ENCODE data around the gene TANK. TPM values are rescaled to one million over a fixed set of nuclear protein-coding genes. Genes with fewer than 3 reads are reported as not detected.

Gene TANK
- total and polyA plus RNA-seq, 2 experiments from 2014 or later: 27.7 to 35.4 TPM

DNA sequence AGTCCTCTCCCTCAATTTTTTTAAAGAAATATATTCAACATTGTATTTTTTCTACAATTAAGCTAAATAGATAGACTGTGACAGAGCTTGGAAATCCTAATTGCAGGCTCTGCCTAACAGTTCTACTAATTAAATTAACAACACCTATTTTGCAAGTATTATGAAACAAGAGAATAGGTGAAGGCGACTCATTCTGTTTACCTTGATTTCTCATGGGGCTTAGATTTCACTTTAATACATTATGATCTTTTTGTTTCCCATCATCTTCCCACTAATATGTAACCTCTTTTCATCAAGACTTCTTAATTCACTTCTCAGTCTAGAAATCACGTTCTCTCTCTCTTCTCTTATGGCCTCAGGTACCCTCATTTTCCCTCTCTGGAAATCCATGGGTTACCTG, 42.7 kb upstream of the TANK start:
- H2AFZ ChIP-seq: no peak overlapping the region
- Mint-ChIP-seq H3K4me3 (no peak overlapping the region), H3K4me1 (peaks cover 24% of the 10 kb centered on the region), H3K27ac (no peak overlapping the region), H3K36me3 (ENCODE audit: low read depth) (no peaks in the 10 kb centered on the region), H3K9me3 (no peaks in the 10 kb centered on the region), H3K27me3 (ENCODE audit: insufficient read depth, low read depth, poor library complexity) (peaks cover 3% of the 10 kb centered on the region)
- no peaks in the 10 kb centered on the region for H3K79me2 ChIP-seq (replicated peaks; ENCODE audit: insufficient read depth)
- no peaks in the 10 kb centered on the region for H3F3A ChIP-seq (replicated peaks; ENCODE audit: low read depth)
- H3K36me3 ChIP-seq (ENCODE audit: insufficient read depth): no peaks in the 10 kb centered on the region
- DNase-seq (ENCODE audit: low spot score) (no peak), ATAC-seq (no peak)
- H3K4me3 ChIP-seq: no peak overlapping the region
- H3K9me2 ChIP-seq (ENCODE audit: insufficient read depth): 0 out of 2 replicates have a peak, but pooled peaks cover 4% of the 10 kb centered on the region
- peaks cover 17% of the 10 kb centered on the region for H3K4me1 ChIP-seq (ENCODE audit: insufficient read depth)
- H4K20me1 ChIP-seq (replicated peaks; ENCODE audit: insufficient read depth): no peaks in the 10 kb centered on the region
- H3K27me3 ChIP-seq (ENCODE audit: insufficient read depth): no peaks in the 10 kb centered on the region
- H3K4me2 ChIP-seq: no peak overlapping the region
- TF ChIP-seq, protein P1, sequence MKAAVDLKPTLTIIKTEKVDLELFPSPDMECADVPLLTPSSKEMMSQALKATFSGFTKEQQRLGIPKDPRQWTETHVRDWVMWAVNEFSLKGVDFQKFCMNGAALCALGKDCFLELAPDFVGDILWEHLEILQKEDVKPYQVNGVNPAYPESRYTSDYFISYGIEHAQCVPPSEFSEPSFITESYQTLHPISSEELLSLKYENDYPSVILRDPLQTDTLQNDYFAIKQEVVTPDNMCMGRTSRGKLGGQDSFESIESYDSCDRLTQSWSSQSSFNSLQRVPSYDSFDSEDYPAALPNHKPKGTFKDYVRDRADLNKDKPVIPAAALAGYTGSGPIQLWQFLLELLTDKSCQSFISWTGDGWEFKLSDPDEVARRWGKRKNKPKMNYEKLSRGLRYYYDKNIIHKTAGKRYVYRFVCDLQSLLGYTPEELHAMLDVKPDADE (IDR thresholded peaks at IDR 0.05): no peak
- no peak for TF ChIP-seq STAT1 (IDR thresholded peaks at IDR 0.05; ENCODE audit: unreplicated experiment)
- no peak for TF ChIP-seq ZNF114 (CRISPR knock-in tag; IDR thresholded peaks at IDR 0.05)
- TF ChIP-seq JUNB (IDR thresholded peaks at IDR 0.05; ENCODE audit: unreplicated experiment): no peak
- TF ChIP-seq CREB1 (CRISPR knock-in tag; IDR thresholded peaks at IDR 0.05; ENCODE audit: low read depth): no peak
- TF ChIP-seq NANOG (IDR thresholded peaks at IDR 0.05; ENCODE audit: borderline replicate concordance): no peak
- no peak for TF ChIP-seq EZH2phosphoT487 (IDR thresholded peaks at IDR 0.05; ENCODE audit: unreplicated experiment)
- no peak for TF ChIP-seq POLR2AphosphoS5 (IDR thresholded peaks at IDR 0.05; ENCODE audit: low read depth)
- TF ChIP-seq, protein P2, sequence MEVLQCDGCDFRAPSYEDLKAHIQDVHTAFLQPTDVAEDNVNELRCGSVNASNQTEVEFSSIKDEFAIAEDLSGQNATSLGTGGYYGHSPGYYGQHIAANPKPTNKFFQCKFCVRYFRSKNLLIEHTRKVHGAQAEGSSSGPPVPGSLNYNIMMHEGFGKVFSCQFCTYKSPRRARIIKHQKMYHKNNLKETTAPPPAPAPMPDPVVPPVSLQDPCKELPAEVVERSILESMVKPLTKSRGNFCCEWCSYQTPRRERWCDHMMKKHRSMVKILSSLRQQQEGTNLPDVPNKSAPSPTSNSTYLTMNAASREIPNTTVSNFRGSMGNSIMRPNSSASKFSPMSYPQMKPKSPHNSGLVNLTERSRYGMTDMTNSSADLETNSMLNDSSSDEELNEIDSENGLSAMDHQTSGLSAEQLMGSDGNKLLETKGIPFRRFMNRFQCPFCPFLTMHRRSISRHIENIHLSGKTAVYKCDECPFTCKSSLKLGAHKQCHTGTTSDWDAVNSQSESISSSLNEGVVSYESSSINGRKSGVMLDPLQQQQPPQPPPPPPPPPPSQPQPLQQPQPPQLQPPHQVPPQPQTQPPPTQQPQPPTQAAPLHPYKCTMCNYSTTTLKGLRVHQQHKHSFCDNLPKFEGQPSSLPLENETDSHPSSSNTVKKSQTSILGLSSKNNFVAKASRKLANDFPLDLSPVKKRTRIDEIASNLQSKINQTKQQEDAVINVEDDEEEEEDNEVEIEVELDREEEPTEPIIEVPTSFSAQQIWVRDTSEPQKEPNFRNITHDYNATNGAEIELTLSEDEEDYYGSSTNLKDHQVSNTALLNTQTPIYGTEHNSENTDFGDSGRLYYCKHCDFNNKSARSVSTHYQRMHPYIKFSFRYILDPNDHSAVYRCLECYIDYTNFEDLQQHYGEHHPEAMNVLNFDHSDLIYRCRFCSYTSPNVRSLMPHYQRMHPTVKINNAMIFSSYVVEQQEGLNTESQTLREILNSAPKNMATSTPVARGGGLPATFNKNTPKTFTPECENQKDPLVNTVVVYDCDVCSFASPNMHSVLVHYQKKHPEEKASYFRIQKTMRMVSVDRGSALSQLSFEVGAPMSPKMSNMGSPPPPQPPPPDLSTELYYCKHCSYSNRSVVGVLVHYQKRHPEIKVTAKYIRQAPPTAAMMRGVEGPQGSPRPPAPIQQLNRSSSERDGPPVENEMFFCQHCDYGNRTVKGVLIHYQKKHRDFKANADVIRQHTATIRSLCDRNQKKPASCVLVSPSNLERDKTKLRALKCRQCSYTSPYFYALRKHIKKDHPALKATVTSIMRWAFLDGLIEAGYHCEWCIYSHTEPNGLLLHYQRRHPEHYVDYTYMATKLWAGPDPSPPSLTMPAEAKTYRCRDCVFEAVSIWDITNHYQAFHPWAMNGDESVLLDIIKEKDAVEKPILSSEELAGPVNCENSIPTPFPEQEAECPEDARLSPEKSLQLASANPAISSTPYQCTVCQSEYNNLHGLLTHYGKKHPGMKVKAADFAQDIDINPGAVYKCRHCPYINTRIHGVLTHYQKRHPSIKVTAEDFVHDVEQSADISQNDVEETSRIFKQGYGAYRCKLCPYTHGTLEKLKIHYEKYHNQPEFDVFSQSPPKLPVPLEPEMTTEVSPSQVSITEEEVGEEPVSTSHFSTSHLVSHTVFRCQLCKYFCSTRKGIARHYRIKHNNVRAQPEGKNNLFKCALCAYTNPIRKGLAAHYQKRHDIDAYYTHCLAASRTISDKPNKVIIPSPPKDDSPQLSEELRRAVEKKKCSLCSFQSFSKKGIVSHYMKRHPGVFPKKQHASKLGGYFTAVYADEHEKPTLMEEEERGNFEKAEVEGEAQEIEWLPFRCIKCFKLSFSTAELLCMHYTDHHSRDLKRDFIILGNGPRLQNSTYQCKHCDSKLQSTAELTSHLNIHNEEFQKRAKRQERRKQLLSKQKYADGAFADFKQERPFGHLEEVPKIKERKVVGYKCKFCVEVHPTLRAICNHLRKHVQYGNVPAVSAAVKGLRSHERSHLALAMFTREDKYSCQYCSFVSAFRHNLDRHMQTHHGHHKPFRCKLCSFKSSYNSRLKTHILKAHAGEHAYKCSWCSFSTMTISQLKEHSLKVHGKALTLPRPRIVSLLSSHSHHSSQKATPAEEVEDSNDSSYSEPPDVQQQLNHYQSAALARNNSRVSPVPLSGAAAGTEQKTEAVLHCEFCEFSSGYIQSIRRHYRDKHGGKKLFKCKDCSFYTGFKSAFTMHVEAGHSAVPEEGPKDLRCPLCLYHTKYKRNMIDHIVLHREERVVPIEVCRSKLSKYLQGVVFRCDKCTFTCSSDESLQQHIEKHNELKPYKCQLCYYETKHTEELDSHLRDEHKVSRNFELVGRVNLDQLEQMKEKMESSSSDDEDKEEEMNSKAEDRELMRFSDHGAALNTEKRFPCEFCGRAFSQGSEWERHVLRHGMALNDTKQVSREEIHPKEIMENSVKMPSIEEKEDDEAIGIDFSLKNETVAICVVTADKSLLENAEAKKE (CRISPR knock-in tag; IDR thresholded peaks at IDR 0.05): no peak
- TF ChIP-seq ZNF331 (CRISPR knock-in tag; IDR thresholded peaks at IDR 0.05; ENCODE audit: low read depth): no peak
- TF ChIP-seq, protein P3, sequence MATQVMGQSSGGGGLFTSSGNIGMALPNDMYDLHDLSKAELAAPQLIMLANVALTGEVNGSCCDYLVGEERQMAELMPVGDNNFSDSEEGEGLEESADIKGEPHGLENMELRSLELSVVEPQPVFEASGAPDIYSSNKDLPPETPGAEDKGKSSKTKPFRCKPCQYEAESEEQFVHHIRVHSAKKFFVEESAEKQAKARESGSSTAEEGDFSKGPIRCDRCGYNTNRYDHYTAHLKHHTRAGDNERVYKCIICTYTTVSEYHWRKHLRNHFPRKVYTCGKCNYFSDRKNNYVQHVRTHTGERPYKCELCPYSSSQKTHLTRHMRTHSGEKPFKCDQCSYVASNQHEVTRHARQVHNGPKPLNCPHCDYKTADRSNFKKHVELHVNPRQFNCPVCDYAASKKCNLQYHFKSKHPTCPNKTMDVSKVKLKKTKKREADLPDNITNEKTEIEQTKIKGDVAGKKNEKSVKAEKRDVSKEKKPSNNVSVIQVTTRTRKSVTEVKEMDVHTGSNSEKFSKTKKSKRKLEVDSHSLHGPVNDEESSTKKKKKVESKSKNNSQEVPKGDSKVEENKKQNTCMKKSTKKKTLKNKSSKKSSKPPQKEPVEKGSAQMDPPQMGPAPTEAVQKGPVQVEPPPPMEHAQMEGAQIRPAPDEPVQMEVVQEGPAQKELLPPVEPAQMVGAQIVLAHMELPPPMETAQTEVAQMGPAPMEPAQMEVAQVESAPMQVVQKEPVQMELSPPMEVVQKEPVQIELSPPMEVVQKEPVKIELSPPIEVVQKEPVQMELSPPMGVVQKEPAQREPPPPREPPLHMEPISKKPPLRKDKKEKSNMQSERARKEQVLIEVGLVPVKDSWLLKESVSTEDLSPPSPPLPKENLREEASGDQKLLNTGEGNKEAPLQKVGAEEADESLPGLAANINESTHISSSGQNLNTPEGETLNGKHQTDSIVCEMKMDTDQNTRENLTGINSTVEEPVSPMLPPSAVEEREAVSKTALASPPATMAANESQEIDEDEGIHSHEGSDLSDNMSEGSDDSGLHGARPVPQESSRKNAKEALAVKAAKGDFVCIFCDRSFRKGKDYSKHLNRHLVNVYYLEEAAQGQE (IDR thresholded peaks at IDR 0.05; ENCODE audit: unreplicated experiment): no peak
- H3K27ac ChIP-seq (ENCODE audit: low read depth): no peak overlapping the region
